GM23248 (cell line): Measurements from ENCODE around the gene PVR. TPM values are rescaled to one million over a fixed set of nuclear protein-coding genes. Genes with fewer than 3 reads are reported as not detected.
"Not testable (repeated sequence)": the region's sequence is repeated elsewhere in the genome, so short reads cannot be mapped to it uniquely, and the experiment has no call there.

Source experiments
- DNase-seq: peaks from one replicate; pipeline ENCODE4 v3.0.0-alpha.2; 2015
- H2AFZ ChIP-seq: fragments of 200-600 bp; sonication (generic); 2 replicates; pipeline ENCODE4 v1.6.1; 2016; ENCODE audit warnings: antibody characterized with exemption
- H3F3A ChIP-seq: fragments of 200-600 bp; sonication (generic); 2 replicates; pipeline ENCODE4 v1.6.1; 2016; ENCODE audit warnings: mild to moderate bottlenecking, antibody characterized with exemption, mixed run types; ENCODE audit not compliant: insufficient read depth
- H3K27ac ChIP-seq: fragments of 200-600 bp; sonication (generic); 2 replicates; pipeline ENCODE4 v1.5.1; 2016; ENCODE audit warnings: mild to moderate bottlenecking
- H3K27me3 ChIP-seq: fragments of 200-600 bp; sonication (generic); replicated peaks from 2 replicates; pipeline ENCODE4 v1.6.1; 2016; ENCODE audit warnings: mild to moderate bottlenecking; ENCODE audit not compliant: insufficient read depth
- H3K36me3 ChIP-seq: fragments of 200-600 bp; sonication (generic); 2 replicates; pipeline ENCODE4 v1.6.1; 2016; ENCODE audit warnings: low read depth, mild to moderate bottlenecking
- H3K4me1 ChIP-seq: fragments of 200-600 bp; sonication (generic); 2 replicates; pipeline ENCODE4 v1.6.1; 2016; ENCODE audit warnings: mild to moderate bottlenecking; ENCODE audit not compliant: insufficient read depth
- H3K4me2 ChIP-seq: fragments of 200-600 bp; sonication (generic); one replicate; pipeline ENCODE4 v1.6.1; 2016; ENCODE audit warnings: mild to moderate bottlenecking; ENCODE audit not compliant: unreplicated experiment
- H3K4me3 ChIP-seq: fragments of 200-600 bp; sonication (generic); 2 replicates; pipeline ENCODE4 v1.5.1; 2016; ENCODE audit warnings: mild to moderate bottlenecking
- H3K79me2 ChIP-seq: fragments of 200-600 bp; sonication (generic); 2 replicates; pipeline ENCODE4 v1.6.1; 2016; ENCODE audit warnings: mild to moderate bottlenecking; ENCODE audit not compliant: insufficient read depth
- H3K9ac ChIP-seq: fragments of 200-600 bp; sonication (generic); 2 replicates; pipeline ENCODE4 v1.6.1; 2016; ENCODE audit warnings: mild to moderate bottlenecking
- H3K9me2 ChIP-seq: fragments of 200-600 bp; sonication (generic); 2 replicates; pipeline ENCODE4 v1.6.1; 2016; ENCODE audit warnings: mixed run types, mild to moderate bottlenecking, moderate library complexity; ENCODE audit not compliant: insufficient read depth
- H3K9me3 ChIP-seq: fragments of 200-600 bp; sonication (generic); one replicate; pipeline ENCODE4 v1.6.1; 2017; ENCODE audit warnings: low read depth
- H4K20me1 ChIP-seq: fragments of 200-600 bp; sonication (generic); 2 replicates; pipeline ENCODE4 v1.6.0; 2016; ENCODE audit not compliant: insufficient read depth
- EZH2 ChIP-seq: fragments of 200-600 bp; sonication (generic); IDR thresholded peaks from 2 replicates; pipeline ENCODE4 v1.6.1; 2018; ENCODE audit warnings: antibody characterized with exemption, mild to moderate bottlenecking; ENCODE audit not compliant: insufficient read depth, poor library complexity, severe bottlenecking
- EZH2phosphoT487 ChIP-seq: fragments of 200-600 bp; sonication (generic); IDR thresholded peaks from 2 replicates; pipeline ENCODE4 v1.6.1; 2018; ENCODE audit warnings: antibody characterized with exemption, moderate library complexity, mild to moderate bottlenecking, low read depth; ENCODE audit not compliant: insufficient read depth
- WGBS, 2 experiments: methylation state at CpG; one replicate each; pipeline ENCODE4 v1.1.6; 2015 to 2017; ENCODE audit warnings: low lambda C conversion rate in 2 of 2, low coverage in 1 of 2; ENCODE audit errors: missing lambda C conversion rate in 2 of 2; 5-methylcytosine and 5-hydroxymethylcytosine counted together
- in situ Hi-C: fragments of 300-500 bp; cut with MboI; formaldehyde crosslinking; loops from 2 replicates; pipeline ENCODE4 v1.15.0; 2020
- polyA plus RNA-seq: library from polyadenylated mRNA; unstranded; fragments of >200 nt; fragmentation: Nextera tagmentation; extraction: Ambion mirVana; gene quantifications from 2 replicates; pipeline ENCODE4 v1.2.1, GENCODE V29; 2016
- total RNA-seq: library from RNA; depleted of rRNA; stranded (reverse); fragments of >200 nt; shearing (Covaris generic); gene quantifications from 2 replicates; pipeline ENCODE4 v1.2.3, GENCODE V29; 2014

PVR gene
- total and polyA plus RNA-seq, 2 experiments from 2014 or later: 58.8 to 148 TPM

DNA sequence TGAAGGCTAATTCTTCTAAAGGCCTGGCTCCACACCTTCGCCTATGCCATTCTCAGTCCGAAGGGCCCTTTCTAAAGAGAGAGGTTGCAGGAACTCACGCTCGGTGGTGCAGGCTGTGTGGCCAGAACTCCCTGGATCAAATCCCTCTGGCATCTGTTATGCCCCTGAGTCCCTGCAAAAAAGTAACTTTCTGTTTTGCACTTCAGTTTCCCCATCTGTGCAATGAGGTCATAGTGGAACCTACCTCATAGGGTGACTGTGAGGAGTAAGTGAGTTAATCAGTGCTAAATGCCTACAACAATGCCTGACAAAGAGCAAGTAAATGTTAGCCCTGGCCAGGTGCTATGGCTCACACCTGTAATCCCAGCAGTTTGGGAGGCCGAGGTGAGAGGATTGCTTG is 23.0 kb upstream of the PVR start:
- peak; percentile 21 for DNase-seq
- no peaks in the 10 kb centered on the region for H3K36me3 ChIP-seq
- peaks cover 6% of the 10 kb centered on the region for H3F3A ChIP-seq
- no peak overlapping the region for H3K4me2 ChIP-seq
- H3K9me2 ChIP-seq: no peaks in the 10 kb centered on the region
- H3K4me1 ChIP-seq: peaks cover 8% of the 10 kb centered on the region
- TF ChIP-seq EZH2 (no peak), EZH2phosphoT487 (no peak)
- WGBS, 2 experiments: 92 to 96% methylated on average over 5 of the region's 5 CpGs
- no peaks in the 10 kb centered on the region for H3K27me3 ChIP-seq
- no peaks in the 10 kb centered on the region for H4K20me1 ChIP-seq
- H3K27ac ChIP-seq: no peak overlapping the region
- in situ Hi-C loops: no loop called here
- no peak overlapping the region for H2AFZ ChIP-seq
- no peaks in the 10 kb centered on the region for H3K79me2 ChIP-seq
- no peaks in the 10 kb centered on the region for H3K9me3 ChIP-seq
- H3K4me3 ChIP-seq: no peak overlapping the region
- H3K9ac ChIP-seq: no peak overlapping the region

DNA sequence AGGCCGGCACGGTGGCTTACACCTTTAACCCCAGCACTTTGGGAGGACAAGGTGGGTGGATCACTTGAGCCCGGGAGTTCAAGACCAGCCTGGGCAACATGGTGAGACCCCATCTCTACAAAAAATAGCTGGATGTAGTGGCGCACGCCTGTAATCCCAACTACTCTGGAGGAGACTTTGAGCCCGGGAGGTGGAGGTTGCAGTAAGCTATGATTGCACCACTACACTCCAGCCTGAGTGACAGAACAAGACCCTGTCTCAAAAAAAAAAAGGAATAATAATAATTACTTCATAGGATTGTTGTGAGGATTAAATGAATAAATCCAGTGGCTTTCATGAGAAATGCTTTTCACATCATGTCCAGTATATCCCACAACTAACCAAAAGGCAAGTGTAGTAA is 22.3 kb upstream of the PVR start:
- in situ Hi-C loops: no loop called here

DNA sequence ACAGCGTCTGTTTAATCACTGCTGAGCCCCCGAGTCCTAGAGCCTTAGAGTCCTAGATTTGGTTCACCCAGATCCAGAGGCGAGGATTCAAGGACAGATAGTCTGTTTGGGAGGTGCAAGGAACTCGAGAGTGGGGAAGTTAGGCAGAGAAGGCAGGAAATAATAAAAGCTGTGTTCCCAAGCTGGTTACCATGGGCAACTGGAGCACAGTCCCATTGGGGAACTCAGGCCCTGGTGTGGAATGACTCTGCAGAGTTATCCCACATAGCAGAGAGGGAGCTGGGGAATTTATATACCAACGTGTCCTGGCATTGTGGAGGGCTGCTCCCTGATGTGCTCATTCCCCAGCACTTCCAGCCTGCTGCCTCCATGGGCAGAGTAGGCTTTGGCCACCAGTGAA is 20.6 kb upstream of the PVR start:
- peak; percentile 59 for DNase-seq
- Histone ChIP-seq H3F3A (peaks cover 17% of the 10 kb centered on the region), H2AFZ (no peak overlapping the region), H3K4me2 (no peak overlapping the region), H3K4me1 (peaks cover 20% of the 10 kb centered on the region), H3K27me3 (no peaks in the 10 kb centered on the region), H3K36me3 (no peaks in the 10 kb centered on the region), H3K9me3 (no peaks in the 10 kb centered on the region), H3K9ac (no peak overlapping the region), H4K20me1 (no peaks in the 10 kb centered on the region), H3K4me3 (no peak overlapping the region), H3K9me2 (no peaks in the 10 kb centered on the region), H3K27ac (no peak overlapping the region), H3K79me2 (no peaks in the 10 kb centered on the region)
- in situ Hi-C loops: no loop called here
- 52 to 60% methylated on average over 5 of the region's 5 CpGs for WGBS, 2 experiments
- TF ChIP-seq EZH2 (no peak), EZH2phosphoT487 (no peak)

More for the DNA sequence above, 22.3 kb upstream of the PVR start:
- Histone ChIP-seq H3K4me3 (no peak overlapping the region), H3K36me3 (no peaks in the 10 kb centered on the region), H3K9ac (no peak overlapping the region), H3K79me2 (no peaks in the 10 kb centered on the region), H3K9me2 (no peaks in the 10 kb centered on the region), H3K4me2 (no peak overlapping the region), H4K20me1 (no peaks in the 10 kb centered on the region), H3K9me3 (no peaks in the 10 kb centered on the region), H3F3A (peaks cover 11% of the 10 kb centered on the region), H3K4me1 (peaks cover 12% of the 10 kb centered on the region), H3K27ac (no peak overlapping the region), H3K27me3 (no peaks in the 10 kb centered on the region), H2AFZ (no peak overlapping the region)
- WGBS, 2 experiments: 76% methylated on average over 6 of the region's 6 CpGs
- no peak for TF ChIP-seq EZH2phosphoT487
- TF ChIP-seq EZH2: no peak
- DNase-seq: no peak

DNA sequence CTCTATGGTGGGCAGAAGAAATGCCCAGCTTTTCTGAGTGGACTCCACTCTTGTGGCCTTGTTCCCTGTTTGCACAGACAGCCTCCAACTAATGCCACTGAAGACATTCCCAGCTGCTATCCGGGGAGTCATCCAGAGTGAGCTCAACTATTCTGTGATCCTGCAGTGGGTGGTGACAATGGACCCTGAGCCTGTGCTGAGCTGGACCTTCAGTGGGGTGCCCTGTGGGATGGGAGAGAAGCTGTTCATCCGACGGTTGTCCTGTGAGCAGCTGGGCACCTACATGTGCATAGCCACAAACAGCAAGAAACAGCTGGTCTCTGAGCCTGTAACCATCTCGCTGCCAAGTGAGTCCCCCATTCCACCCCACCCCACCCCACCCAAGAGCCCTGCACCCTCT is 20.1 kb upstream of the PVR start:
- Histone ChIP-seq H3K9me3 (no peaks in the 10 kb centered on the region), H4K20me1 (no peaks in the 10 kb centered on the region), H3K36me3 (no peaks in the 10 kb centered on the region), H3F3A (peaks cover 17% of the 10 kb centered on the region), H3K79me2 (no peaks in the 10 kb centered on the region), H3K4me2 (no peak overlapping the region), H3K4me1 (peaks cover 20% of the 10 kb centered on the region), H3K9ac (no peak overlapping the region), H3K27ac (no peak overlapping the region), H3K4me3 (no peak overlapping the region), H3K27me3 (no peaks in the 10 kb centered on the region), H2AFZ (no peak overlapping the region), H3K9me2 (no peaks in the 10 kb centered on the region)
- 93% methylated on average over 3 to 4 of the region's 4 CpGs for WGBS, 2 experiments
- in situ Hi-C loops: no loop called here
- DNase-seq: no peak
- TF ChIP-seq EZH2phosphoT487: no peak
- no peak for TF ChIP-seq EZH2

DNA sequence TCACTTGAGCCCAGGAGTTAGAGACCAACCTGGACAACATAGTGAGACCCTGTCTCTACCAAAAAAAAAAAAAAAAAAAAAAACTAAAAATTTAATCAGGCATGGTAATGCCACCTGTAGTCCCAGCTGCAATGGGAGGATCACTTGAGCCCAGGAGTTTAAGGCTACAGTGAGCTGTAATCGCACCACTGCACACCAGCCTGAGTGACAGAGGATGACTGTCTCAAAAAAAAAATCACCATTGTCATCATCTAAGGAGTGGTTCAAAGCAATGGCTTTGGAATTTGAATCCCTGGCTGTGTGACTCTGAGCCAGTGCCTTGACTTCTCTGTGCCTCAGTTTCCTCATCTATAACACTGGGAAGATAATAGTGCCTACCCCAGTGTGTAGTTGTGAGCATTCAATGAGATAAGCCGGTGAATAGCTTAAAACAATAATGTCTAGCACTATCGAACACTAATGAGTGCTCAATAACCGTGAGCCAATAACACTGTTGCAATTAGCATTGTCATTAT is 18.8 kb upstream of the PVR start:
- in situ Hi-C loops: no loop called here
- WGBS, 2 experiments: 97 to 100% methylated on average over 4 of the region's 4 CpGs
- TF ChIP-seq EZH2phosphoT487 (no peak), EZH2 (no peak)
- Histone ChIP-seq H2AFZ (no peak overlapping the region), H4K20me1 (no peaks in the 10 kb centered on the region), H3K9ac (no peak overlapping the region), H3K4me3 (no peak overlapping the region), H3K4me2 (no peak overlapping the region), H3K27me3 (no peaks in the 10 kb centered on the region), H3F3A (peaks cover 17% of the 10 kb centered on the region), H3K79me2 (no peaks in the 10 kb centered on the region), H3K9me2 (no peaks in the 10 kb centered on the region), H3K27ac (no peak overlapping the region), H3K36me3 (no peaks in the 10 kb centered on the region), H3K9me3 (no peaks in the 10 kb centered on the region), H3K4me1 (peaks cover 20% of the 10 kb centered on the region)
- no peak for DNase-seq

DNA sequence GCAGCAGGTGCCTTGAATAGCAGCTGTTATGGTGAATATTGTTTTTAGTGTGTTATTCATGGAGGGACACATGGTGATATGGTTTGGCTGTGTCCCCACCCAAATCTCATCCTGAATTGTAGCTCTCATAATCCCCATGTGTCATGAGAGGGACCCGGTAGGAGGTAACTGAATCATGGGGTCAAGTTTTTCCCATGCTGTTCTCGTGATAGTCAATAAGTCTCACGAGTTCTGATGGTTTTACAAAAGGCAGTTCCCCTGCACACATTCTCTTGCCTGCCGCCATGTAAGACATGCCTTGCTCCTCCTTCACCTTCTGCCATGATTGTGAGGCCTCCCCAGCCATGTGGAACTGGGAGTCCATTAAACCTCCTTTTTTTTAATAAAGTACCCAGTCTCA is 18.1 kb upstream of the PVR start:
- Histone ChIP-seq H3K27ac (peak overlapping the region; percentile 73), H3K4me1 (peaks cover 20% of the 10 kb centered on the region), H3F3A (peaks cover 17% of the 10 kb centered on the region)
- H3K9me2 ChIP-seq, H3K79me2 ChIP-seq, H3K9me3 ChIP-seq, H3K9ac ChIP-seq, H3K27me3 ChIP-seq, H3K36me3 ChIP-seq, H4K20me1 ChIP-seq, in situ Hi-C loops, H2AFZ ChIP-seq, H3K4me3 ChIP-seq, H3K4me2 ChIP-seq: not testable (repeated sequence)
- peak; percentile 52 for DNase-seq
- 49 to 54% methylated on average over 4 of the region's 4 CpGs for WGBS, 2 experiments
